ENCODE measurements around the gene TMEM125. TPM values are rescaled to one million over a fixed set of nuclear protein-coding genes. Genes with fewer than 3 reads are reported as not detected.

The TMEM125 gene
- total and polyA plus RNA-seq, 2 experiments from 2014 or later, result 28.7 to 43.1 TPM

- no peak for TF ChIP-seq CTCF (IDR thresholded peaks at IDR 0.05; ENCODE audit: poor library complexity)
- no peak for TF ChIP-seq EZH2 (IDR thresholded peaks at IDR 0.05; ENCODE audit: borderline replicate concordance)
- no peak for TF ChIP-seq EZH2phosphoT487 (IDR thresholded peaks at IDR 0.05; ENCODE audit: low read depth, severe bottlenecking, unreplicated experiment)
- H3K79me2 ChIP-seq, result no peaks in the 10 kb centered on the region
- no peak overlapping the region for H3K27ac ChIP-seq
- no peak overlapping the region for H2AFZ ChIP-seq
- peaks cover 13% of the 10 kb centered on the region for H3K4me1 ChIP-seq (ENCODE audit: insufficient read depth)
- H3K4me2 ChIP-seq, result no peak overlapping the region
- 92% methylated on average over 17 of the region's 17 CpGs for WGBS (ENCODE audit: low lambda C conversion rate, missing lambda C conversion rate)
- H3K9me2 ChIP-seq (replicated peaks; ENCODE audit: insufficient read depth), result no peaks in the 10 kb centered on the region
- H4K20me1 ChIP-seq (ENCODE audit: insufficient read depth, poor library complexity, severe bottlenecking), result no peaks in the 10 kb centered on the region
- no peak overlapping the region for H3K4me3 ChIP-seq
- H3K36me3 ChIP-seq (replicated peaks; ENCODE audit: insufficient read depth, low read depth), result no peaks in the 10 kb centered on the region
- H3K27me3 ChIP-seq, result no peaks in the 10 kb centered on the region
- no peak for DNase-seq (ENCODE audit: low spot score)
- H3K9me3 ChIP-seq (ENCODE audit: low read depth), result no peaks in the 10 kb centered on the region
These were observed 35.5 kb upstream of the TMEM125 start for GRCh38 chr1:43234267-43234666.

GRCh38 chr1:43235040-43235439 is 34.7 kb upstream of the TMEM125 start:
- Histone ChIP-seq H3K27ac (no peak overlapping the region), H2AFZ (no peak overlapping the region), H3K4me1 (ENCODE audit: insufficient read depth) (peaks cover 11% of the 10 kb centered on the region), H4K20me1 (ENCODE audit: insufficient read depth, poor library complexity, severe bottlenecking) (no peaks in the 10 kb centered on the region), H3K4me3 (no peak overlapping the region), H3K9me2 (replicated peaks; ENCODE audit: insufficient read depth) (no peaks in the 10 kb centered on the region), H3K27me3 (no peaks in the 10 kb centered on the region), H3K9me3 (ENCODE audit: low read depth) (no peaks in the 10 kb centered on the region), H3K36me3 (replicated peaks; ENCODE audit: insufficient read depth, low read depth) (no peaks in the 10 kb centered on the region), H3K79me2 (no peaks in the 10 kb centered on the region), H3K4me2 (no peak overlapping the region)
- DNase-seq (ENCODE audit: low spot score), result no peak
- WGBS (ENCODE audit: low lambda C conversion rate, missing lambda C conversion rate), result 72% methylated on average over 8 of the region's 8 CpGs
- TF ChIP-seq CTCF (IDR thresholded peaks at IDR 0.05; ENCODE audit: poor library complexity) (no peak), EZH2 (IDR thresholded peaks at IDR 0.05; ENCODE audit: borderline replicate concordance) (no peak), EZH2phosphoT487 (IDR thresholded peaks at IDR 0.05; ENCODE audit: low read depth, severe bottlenecking, unreplicated experiment) (no peak)

- H3K9me2 ChIP-seq (replicated peaks; ENCODE audit: insufficient read depth), result no peaks in the 10 kb centered on the region
- WGBS (ENCODE audit: low lambda C conversion rate, missing lambda C conversion rate), result 83% methylated on average over 9 of the region's 9 CpGs
- DNase-seq (ENCODE audit: low spot score), result no peak
These were observed 34.2 kb upstream of the TMEM125 start for GRCh38 chr1:43235451-43236121.

More at GRCh38 chr1:43235451-43236121, 34.2 kb upstream of the TMEM125 start:
- H3K27ac ChIP-seq, result no peak overlapping the region
- TF ChIP-seq CTCF (IDR thresholded peaks at IDR 0.05; ENCODE audit: poor library complexity) (no peak), EZH2 (IDR thresholded peaks at IDR 0.05; ENCODE audit: borderline replicate concordance) (no peak), EZH2phosphoT487 (IDR thresholded peaks at IDR 0.05; ENCODE audit: low read depth, severe bottlenecking, unreplicated experiment) (no peak)
- H3K4me2 ChIP-seq, result no peak overlapping the region
- no peaks in the 10 kb centered on the region for H3K36me3 ChIP-seq (replicated peaks; ENCODE audit: insufficient read depth, low read depth)
- no peaks in the 10 kb centered on the region for H3K9me3 ChIP-seq (ENCODE audit: low read depth)
- no peak overlapping the region for H2AFZ ChIP-seq
- no peaks in the 10 kb centered on the region for H4K20me1 ChIP-seq (ENCODE audit: insufficient read depth, poor library complexity, severe bottlenecking)
- H3K4me1 ChIP-seq (ENCODE audit: insufficient read depth), result peaks cover 6% of the 10 kb centered on the region
- H3K79me2 ChIP-seq, result no peaks in the 10 kb centered on the region
- no peak overlapping the region for H3K4me3 ChIP-seq
- H3K27me3 ChIP-seq, result no peaks in the 10 kb centered on the region

Measured in hepatocyte (in vitro differentiated cells).